ENCODE results near the gene TMEM150B. TPM values are rescaled to one million over a fixed set of nuclear protein-coding genes. Genes with fewer than 3 reads are reported as not detected.
A peak's percentile ranks its signal among the peaks of the same experiment; 100 is the strongest.

TMEM150B gene
- 1.6 and 3.4 TPM in 2 replicates for total RNA-seq (2022)
- Bru-seq, nascent RNA: percentile 42 among the genes with signal in this experiment
- percentile 35 among the genes with signal in this experiment for BruChase-seq, experiment 1, labeled RNA remaining after a 2-hour chase
- percentile 36 among the genes with signal in this experiment for BruChase-seq, experiment 2, labeled RNA remaining after a 6-hour chase
- long read RNA-seq, partial matches to known transcripts: 0 of 1 reads
- long read RNA-seq, other reads (novel, unspliced or antisense): 1 of 1 reads

- Mint-ChIP-seq H3K36me3 (ENCODE audit: insufficient read depth, unreplicated experiment) (peaks cover 7% of the 10 kb centered on the region), H3K27me3 (ENCODE audit: insufficient read depth, unreplicated experiment) (no peaks in the 10 kb centered on the region), H3K9me3 (ENCODE audit: unreplicated experiment) (no peaks in the 10 kb centered on the region), H3K4me1 (ENCODE audit: low read depth, unreplicated experiment) (peaks cover 30% of the 10 kb centered on the region), H3K4me3 (ENCODE audit: unreplicated experiment) (no peak within 1 kb of the TSS), H3K27ac (ENCODE audit: unreplicated experiment) (no peak within 1 kb of the TSS)
- no peak for DNase-seq
- intact Hi-C loops (cut with micrococcal nuclease; ENCODE audit: unreplicated experiment): no loop called here
- Histone ChIP-seq H3K4me3 (ENCODE audit: low read depth, low read length) (no peak within 1 kb of the TSS), H3K27me3 (replicated peaks; ENCODE audit: control insufficient read depth, insufficient read depth, low read length) (no peaks in the 10 kb centered on the region), H3K36me3 (ENCODE audit: control insufficient read depth, insufficient read depth, low read length) (no peaks in the 10 kb centered on the region), H3K9me3 (no peaks in the 10 kb centered on the region; the same call in 1 of the 2 replicates), H3K4me1 (peaks cover 30% of the 10 kb centered on the region)
- ChIA-PET POLR2A (no interaction called here), CTCF (interaction anchor here (1.4 kb wide), 1 partner anchor 14 kb away, joined by 4 read pairs; no protein-coding TSS in a partner anchor)
- no TSS peak for BruUV-seq (replicated peaks)
- no peak for TF ChIP-seq CTCF (IDR thresholded peaks at IDR 0.05; ENCODE audit: insufficient read depth in 1 of 2, low read depth in 1 of 2, low read length in 1 of 2, severe bottlenecking in 1 of 2, unreplicated experiment in 1 of 2)
These were observed at the start of gene TMEM150B for GRCh38 chr19:55325172-55325571. Gene TMEM150B, minus strand, starts transcription at chr19:55325341. Its CDS starts 4,305 bp downstream, at chr19:55321036.

GRCh38 chr19:55373993-55374757 lies 49.0 kb upstream of the TMEM150B start:
- peaks cover 39% of the 10 kb centered on the region for H3K36me3 Mint-ChIP-seq (ENCODE audit: insufficient read depth, unreplicated experiment)
- CTCF ChIA-PET: no interaction called here
- peaks cover 37% of the 10 kb centered on the region for H3K4me1 ChIP-seq

More at GRCh38 chr19:55373993-55374757, 49.0 kb upstream of the TMEM150B start:
- peak overlapping the region; percentile 56 for H3K27ac Mint-ChIP-seq (ENCODE audit: unreplicated experiment)
- POLR2A ChIA-PET: interaction anchor here (0.5 to 1.2 kb wide), 3 partner anchors 10 to 102 kb away, joined by 3 to 4 read pairs (median 4); partner anchors contain the start of genes KMT5C, TMEM238 and ZNF628
- Histone ChIP-seq H3K36me3 (ENCODE audit: control insufficient read depth, insufficient read depth, low read length) (0 out of 2 replicates have a peak, but pooled peaks cover under 1% of the 10 kb centered on the region), H3K27me3 (replicated peaks; ENCODE audit: control insufficient read depth, insufficient read depth, low read length) (no peaks in the 10 kb centered on the region; the same call in none of the 2 replicates), H3K9me3 (no peaks in the 10 kb centered on the region), H3K4me3 (ENCODE audit: low read depth, low read length) (peak overlapping the region; percentile 18)
- TF ChIP-seq CTCF (IDR thresholded peaks at IDR 0.05; ENCODE audit: insufficient read depth in 1 of 2, low read depth in 1 of 2, low read length in 1 of 2, severe bottlenecking in 1 of 2, unreplicated experiment in 1 of 2): no peak
- peak in 1 of 2 experiments; percentile 49 for DNase-seq
- H3K4me1 Mint-ChIP-seq (ENCODE audit: low read depth, unreplicated experiment): peaks cover 35% of the 10 kb centered on the region
- intact Hi-C loops (cut with micrococcal nuclease; ENCODE audit: unreplicated experiment): no loop called here
- BruUV-seq (replicated peaks): no TSS peak
- no peaks in the 10 kb centered on the region for H3K9me3 Mint-ChIP-seq (ENCODE audit: unreplicated experiment)
- H3K4me3 Mint-ChIP-seq (ENCODE audit: unreplicated experiment): peak overlapping the region; percentile 66
- H3K27me3 Mint-ChIP-seq (ENCODE audit: insufficient read depth, unreplicated experiment): peaks cover 7% of the 10 kb centered on the region
